GM18507 (cell line): Measurements from ENCODE around the gene PIGT.

ENCODE experiments used
- DNase-seq: peaks from one replicate; pipeline ENCODE4 v3.0.0; 2011; ENCODE audit warnings: low read depth; ENCODE audit not compliant: insufficient read length; ENCODE audit errors: extremely low spot score
- FAIRE-seq: peaks from 2 replicates; lab custom pipeline; 2011; peaks lifted over from hg19 to GRCh38; lab: Jason Lieb, UNC

The PIGT gene

GRCh38 chr20:45423700-45424099, 7.8 kb downstream of the PIGT start:
- FAIRE-seq (no peak), DNase-seq (no peak)

- DNase-seq (no peak), FAIRE-seq (no peak)
Observed at GRCh38 chr20:45425561-45425960, 9.6 kb downstream of the PIGT start.

- no peak for FAIRE-seq
- no peak for DNase-seq
Observed at GRCh38 chr20:45426320-45427016, 10.5 kb downstream of the PIGT start.

GRCh38 chr20:45427236-45428149, 11.6 kb downstream of the PIGT start:
- FAIRE-seq, result no peak
- DNase-seq, result no peak

GRCh38 chr20:45429618-45430017, 13.7 kb downstream of the PIGT start:
- FAIRE-seq (no peak), DNase-seq (no peak)

- FAIRE-seq (peak; percentile 92), DNase-seq (peak; percentile 50)
Observed at GRCh38 chr20:45432294-45432693, 16.4 kb downstream of the PIGT start.

GRCh38 chr20:45433316-45433715, 17.4 kb downstream of the PIGT start:
- no peak for DNase-seq
- no peak for FAIRE-seq

GRCh38 chr20:45433976-45434375, 18.0 kb downstream of the PIGT start:
- FAIRE-seq (no peak), DNase-seq (no peak)

GRCh38 chr20:45436732-45437485, 21.0 kb downstream of the PIGT start:
- peak; percentile 83 for FAIRE-seq
- peak; percentile 71 for DNase-seq

GRCh38 chr20:45440424-45440823, 24.5 kb downstream of the PIGT start:
- FAIRE-seq (no peak), DNase-seq (no peak)

GRCh38 chr20:45440891-45441685, 25.1 kb downstream of the PIGT start:
- no peak for FAIRE-seq
- DNase-seq, result no peak

GRCh38 chr20:45441746-45442145, 25.8 kb downstream of the PIGT start:
- DNase-seq (no peak), FAIRE-seq (no peak)

- DNase-seq, result no peak
- no peak for FAIRE-seq
Observed at GRCh38 chr20:45444050-45444449, 28.1 kb downstream of the PIGT start.

- DNase-seq (no peak), FAIRE-seq (peak; percentile 82)
Observed at GRCh38 chr20:45445805-45446562, 30.0 kb downstream of the PIGT start.

- FAIRE-seq (no peak), DNase-seq (no peak)
Observed at GRCh38 chr20:45448270-45448669, 32.3 kb downstream of the PIGT start.

- FAIRE-seq, result no peak
- DNase-seq, result no peak
Observed at GRCh38 chr20:45449528-45449927, 33.6 kb downstream of the PIGT start.

GRCh38 chr20:45450097-45450818, 34.3 kb downstream of the PIGT start:
- DNase-seq (no peak), FAIRE-seq (peak; percentile 64)

- DNase-seq (no peak), FAIRE-seq (no peak)
Observed at GRCh38 chr20:45452238-45452637, 36.3 kb downstream of the PIGT start.
